GDM1 (cell line): Measurements from ENCODE around the gene HNRNPAB.
"Not testable (repeated sequence)": the region's sequence is repeated elsewhere in the genome, so short reads cannot be mapped to it uniquely, and the experiment has no call there.

Experiments used
- DNase-seq: peaks from one replicate; lab custom pipeline; 2025; lab: John Stamatoyannopoulos, UW

HNRNPAB gene

DNA sequence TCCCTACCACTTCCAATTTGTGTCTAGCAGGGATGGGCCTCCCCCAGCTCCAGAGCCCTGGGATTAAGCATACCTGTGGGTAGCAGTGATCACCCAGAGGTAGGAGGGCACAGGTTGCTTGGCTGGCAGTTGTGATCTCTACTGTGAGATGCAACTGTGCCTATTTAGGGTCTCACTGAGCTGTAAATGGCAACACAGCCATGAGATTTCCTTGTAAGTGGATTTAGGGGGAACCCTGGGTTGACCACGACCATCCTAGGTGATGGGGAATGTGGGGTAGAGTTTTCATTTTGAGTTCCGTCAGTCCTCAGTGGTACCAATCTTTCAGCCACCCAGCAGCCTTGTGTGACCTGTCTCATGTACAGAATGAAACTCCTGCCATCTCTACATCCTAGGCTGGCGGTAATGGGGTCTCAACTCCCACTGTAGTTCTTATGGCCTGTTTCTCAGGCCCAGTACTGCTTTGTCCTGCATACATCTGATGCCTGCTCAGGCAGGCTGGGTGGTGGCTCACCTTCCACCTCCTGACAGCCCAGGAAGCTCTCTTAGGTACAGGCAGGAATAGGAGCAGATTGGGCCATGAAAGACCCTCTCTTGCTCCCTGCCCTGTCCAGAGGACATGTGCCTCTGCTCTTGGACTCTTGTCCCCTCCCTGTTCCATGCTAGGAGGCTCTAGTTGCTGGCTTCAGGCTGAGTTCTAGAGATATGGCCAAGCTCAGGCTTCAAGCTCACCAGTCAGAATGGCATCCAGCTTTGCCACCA lies 8.1 kb downstream of the HNRNPAB start:
- DNase-seq: no peak

DNA sequence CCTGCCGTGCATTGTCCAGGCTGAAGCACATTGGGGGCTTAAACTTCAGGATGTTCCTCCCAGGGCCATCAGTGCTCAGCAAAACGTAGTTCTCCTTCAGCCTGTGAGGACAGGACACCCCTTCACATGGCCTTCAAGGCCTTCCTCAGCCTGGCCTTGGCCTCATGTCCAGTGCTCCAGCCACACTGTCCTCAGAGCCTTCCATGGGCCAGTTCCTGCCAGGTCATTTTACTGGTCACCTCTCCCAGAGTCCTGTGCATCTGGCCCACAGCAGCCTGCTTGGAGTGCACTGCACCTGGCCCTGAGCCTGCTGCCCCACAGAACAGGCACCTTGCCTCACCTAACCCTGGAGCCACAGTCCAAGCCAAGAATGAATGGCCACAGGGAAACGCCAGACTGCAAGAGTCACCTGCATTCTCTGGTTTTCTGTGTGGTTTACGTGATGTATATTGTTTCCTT lies 8.7 kb downstream of the HNRNPAB start:
- DNase-seq: no peak

DNA sequence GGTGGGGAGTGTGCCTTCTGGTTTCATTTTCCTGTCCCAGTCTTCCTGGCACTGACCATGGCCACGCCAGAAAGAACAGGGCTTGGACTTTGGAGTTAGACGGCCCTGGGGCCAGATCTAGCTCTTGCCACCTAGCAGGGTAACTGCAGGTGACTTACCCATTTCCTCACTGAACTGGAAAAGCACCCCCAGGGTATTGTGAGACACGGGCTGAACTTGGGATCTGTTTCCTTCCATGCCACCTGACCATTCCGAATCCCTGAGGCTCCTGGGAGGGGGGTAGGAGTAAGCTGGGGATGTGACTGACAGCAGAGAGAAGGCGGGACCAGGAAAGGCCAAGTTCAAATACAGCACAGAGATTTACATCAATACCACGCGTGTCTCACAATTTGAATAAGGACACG lies 9.4 kb downstream of the HNRNPAB start:
- no peak for DNase-seq

DNA sequence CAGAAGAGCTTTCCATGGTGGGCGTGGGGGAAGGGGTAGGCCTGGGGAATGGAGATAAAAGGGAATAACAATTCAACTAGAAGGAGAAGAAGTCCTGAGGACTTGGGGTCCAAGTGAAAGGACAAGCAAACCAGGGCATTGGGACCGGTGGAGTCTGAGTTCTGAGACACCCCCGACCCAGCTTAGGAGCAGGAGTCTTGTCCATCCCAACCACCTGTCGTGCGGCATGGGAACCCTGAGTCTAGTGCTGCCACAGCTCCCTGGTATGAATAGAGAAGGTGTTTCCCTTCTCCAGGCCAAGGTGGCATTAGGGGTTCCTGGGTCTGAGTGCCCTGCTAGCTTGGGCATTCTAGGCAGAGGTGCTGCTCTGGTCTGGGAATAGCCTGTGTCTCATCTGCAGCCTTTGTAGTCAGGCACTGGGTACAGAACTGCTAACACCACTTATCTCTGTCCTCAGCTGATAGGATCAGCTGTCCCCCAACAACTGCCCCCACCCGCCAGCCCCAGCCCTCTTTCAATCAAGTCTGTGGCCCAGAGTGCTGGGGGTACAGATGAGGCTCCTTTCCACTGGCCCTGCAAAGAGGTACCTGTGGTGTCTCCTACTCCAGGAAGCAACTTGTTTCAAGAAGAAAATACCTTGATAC lies 9.9 kb downstream of the HNRNPAB start:
- DNase-seq: no peak

DNA sequence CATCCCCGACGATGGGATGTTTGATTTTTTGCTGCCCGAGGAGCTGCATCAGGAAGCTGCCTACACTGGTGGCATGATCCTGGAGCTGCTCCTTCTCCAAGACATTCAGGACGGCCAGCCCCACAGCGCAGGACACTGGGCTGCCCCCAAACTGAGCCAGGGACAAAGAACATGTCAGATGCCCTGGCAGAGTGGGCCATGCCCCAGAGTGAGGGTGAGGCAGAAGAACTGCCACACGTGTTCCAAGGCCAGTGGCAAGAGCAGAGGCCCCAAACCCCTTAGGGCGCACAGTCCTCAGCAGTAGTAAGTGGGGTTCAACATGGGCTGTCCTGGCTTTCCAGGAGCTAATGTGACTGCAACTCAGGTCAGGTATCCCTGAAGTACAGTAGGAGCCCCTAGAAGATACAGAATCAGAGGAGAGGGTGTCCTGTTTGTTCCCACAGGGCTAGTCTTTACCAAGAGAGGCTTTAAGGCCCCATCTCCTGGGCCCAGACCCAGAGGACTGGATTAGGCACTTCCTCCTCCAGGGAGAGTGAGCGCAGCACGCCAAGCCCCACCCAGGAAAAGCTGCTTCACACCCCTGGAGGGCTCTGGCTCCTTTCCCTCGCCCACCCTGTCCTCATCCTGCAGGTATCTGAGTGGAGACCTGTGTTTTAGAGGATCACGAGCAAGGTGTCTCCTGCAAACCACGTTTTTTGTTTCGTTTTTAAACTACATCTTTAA lies 11.1 kb downstream of the HNRNPAB start:
- DNase-seq: no peak

DNA sequence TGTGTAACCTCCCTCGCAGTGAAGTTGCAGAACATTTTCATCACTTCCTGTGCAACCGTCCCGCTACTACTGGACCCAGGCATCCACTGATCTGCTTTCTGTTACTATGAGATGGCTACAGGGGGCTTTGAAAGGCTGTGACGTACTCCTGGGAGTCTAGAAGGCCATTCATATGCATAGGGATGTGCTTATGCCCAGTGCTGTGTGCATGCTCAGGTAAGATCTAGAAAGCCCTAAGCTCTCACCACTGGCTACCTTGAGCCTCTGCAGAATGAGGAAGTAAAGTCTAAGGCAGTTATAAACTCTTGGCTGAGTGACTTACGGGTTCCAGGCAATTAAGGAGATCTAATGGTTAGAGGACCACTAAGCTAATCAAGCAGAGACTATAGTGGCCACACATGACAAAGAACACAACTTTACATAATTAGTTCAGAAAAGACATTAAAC lies 11.8 kb downstream of the HNRNPAB start:
- no peak for DNase-seq

DNA sequence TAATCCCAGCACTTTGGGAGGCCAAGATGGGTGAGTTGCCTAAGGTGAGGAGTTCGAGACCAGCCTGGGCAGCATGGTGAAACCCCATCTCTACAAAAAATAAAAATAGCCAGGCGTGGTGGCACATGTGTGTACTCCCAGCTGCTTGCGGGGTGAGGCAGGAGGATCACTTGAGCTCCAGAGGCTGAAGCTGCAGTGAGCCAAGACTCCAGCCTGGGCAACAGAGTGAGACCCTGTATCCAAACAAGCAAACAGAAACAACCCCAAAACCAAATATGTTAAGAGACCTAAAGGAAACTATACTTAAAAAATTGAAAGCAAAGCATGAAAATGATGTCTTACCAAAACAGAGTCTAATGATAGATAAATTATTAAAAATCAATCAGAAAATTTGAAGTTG lies 12.4 kb downstream of the HNRNPAB start:
- no peak for DNase-seq

DNA sequence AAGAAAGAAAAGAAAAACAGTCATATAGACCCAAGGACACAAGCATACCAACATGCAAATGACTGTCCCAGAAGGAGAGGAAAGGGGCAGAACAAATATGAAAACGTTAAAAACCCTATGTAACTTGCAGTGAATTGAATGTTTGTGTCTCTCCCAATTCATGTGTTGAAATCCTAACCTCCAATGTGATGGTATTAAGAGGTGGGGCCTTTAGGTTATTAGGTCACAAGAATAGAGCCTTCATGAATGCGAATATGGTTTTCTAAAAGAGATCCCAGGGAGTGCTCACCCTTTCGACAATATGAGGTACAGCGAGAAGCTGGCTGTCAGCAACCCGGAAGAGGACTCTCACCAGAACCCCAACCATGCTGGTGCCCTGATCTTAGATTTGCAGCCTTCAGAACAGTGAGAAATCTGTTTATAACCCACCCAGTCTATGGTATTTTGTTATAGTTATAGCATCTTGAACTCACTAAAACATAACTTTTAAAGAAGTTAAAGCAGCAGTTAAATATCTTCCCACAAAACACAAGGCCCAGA lies 14.0 kb downstream of the HNRNPAB start:
- no peak for DNase-seq

DNA sequence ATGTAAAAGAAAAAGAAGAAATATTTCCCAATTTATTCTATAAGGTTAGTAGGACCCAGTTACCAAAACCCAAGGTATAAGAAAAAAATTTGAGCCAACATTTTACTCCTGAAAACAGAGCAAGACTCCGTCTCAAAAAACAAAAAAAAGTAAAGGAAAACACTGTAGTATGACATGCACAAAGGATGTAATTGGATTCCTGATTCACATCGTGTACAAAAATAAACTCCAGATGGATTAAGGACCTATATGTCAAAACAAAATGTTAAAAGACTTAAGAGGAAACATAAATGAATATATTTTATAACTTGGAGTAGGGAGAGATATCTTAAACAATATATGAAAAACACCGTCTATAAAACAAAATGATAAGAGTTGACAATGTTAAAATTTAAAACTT lies 14.5 kb downstream of the HNRNPAB start:
- DNase-seq: no peak

DNA sequence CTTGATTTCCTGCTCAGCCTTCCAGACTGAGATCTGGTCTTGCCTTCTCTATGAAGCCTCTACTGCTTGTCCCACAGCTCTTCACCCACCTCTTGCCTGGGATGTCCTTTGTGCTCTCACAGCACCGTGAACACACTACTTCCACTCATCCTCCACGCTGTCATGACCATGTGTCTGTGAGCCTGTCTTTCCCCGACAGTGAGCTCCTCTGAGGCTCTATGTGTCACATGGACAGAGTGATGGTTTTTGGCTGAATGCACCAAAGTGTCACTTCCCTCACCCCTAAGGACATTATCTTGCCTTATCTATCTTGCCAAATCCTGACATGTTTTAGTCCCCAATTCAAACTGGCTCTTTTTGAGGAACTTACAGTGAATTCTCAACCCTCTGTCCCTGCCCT lies 16.9 kb downstream of the HNRNPAB start:
- no peak for DNase-seq

DNA sequence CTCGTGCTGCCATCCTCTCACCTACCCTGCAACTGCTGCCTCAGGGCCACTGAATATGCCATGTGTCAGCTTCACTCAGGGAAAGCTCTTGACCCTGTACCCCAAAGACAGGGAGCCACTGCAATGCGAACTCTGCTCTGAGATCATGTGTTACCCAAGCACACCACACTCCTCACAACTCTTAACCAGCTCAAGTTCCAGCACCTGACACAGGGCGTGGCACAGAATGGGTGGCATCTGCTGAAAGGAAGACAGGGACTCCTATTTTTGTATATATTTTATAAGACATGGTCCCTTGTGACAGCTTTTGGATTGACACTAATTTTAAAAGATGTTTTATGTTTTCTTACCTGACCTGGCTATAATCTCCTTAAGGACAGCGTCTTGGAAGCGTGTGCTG lies 17.5 kb downstream of the HNRNPAB start:
- no peak for DNase-seq

DNA sequence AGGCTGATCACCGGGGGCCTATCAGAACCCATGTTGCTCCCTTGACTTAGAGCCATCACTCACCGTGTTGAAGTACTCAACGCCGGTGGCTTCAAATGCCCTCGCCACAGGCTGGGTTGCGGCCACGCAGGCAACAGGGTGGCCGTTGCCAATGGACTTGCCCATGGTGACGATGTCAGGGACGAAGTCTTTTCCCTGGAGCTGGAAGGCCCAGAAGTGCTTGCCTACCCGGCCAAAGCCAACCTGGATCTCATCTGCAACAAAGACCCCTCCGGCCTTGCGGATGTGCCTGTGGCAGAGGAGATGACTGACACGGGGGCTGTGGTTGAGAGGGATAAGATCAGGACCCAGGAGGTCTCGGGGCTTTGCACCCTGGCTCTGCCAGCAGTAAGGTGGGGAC lies 18.0 kb downstream of the HNRNPAB start:
- DNase-seq: no peak

DNA sequence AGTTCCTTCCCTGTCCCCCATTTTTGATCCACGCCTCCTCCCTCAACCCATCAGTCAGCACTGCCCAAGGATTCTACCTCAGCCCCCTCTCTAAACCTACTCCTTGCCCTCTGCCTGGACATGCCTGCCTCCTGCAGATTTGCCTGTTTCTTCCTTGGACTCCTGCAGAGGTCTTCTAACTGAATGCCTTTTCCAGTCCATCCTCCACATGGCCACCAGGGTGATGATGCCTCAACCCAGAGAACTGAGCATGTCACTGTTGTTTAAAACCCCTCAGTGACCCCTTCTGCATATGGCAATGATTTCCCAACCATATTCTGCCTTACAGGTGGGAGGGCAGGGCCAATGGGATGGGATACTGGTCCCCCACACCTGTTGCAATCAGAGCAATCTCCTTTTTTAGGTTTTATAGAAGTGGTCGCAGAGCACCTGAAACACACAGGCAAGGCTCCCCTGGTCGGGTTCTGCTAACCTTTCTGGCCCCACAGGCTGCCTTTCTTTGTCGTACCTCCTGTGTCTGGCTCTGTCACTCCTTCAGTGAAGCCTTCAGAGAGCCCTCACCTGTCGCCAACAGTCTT lies 19.0 kb downstream of the HNRNPAB start:
- no peak for DNase-seq

DNA sequence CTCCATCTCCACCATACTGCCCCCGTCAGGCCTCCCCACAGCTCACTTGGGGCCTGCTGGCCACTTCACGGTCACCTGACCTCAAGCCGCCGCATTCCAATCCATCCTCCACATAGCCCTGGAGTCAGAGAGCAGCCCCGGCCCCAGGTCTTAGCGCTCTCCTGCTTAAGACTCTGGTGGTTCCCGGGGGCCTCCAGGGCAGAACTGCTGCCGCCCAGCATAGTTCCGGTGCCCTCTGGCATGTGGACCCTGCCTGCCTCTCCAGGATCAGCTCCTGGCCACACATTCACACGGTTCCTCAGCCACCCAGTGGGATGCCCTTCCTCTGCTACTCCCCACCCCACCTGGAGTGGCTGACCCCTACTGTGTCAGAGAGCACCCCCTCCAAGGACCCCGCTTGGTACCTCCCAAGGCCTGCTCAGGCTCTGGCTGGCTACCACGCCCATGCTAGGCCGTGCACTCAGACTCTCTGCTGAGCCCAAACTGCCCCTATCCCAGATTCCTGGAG lies 19.5 kb downstream of the HNRNPAB start:
- DNase-seq: no peak

DNA sequence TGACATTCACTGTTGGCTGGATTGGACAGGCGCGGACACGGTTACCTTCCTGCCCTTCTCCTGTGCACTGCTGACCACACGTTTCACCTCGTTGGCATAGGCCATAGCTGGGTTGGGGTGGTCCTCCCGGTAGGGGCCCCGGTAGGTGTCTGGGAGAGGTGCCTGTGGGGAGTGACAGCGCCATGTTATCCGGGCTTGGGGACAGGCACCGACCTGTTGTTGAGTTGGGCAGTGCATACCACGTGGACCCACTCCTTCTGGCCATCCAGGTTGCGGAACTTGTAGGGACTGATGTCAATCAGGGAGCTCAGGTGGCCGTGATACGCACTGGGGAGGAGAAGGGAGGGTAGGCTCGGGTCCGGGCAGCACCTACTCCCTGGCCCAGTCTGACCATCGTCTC lies 20.1 kb downstream of the HNRNPAB start:
- no peak for DNase-seq

DNA sequence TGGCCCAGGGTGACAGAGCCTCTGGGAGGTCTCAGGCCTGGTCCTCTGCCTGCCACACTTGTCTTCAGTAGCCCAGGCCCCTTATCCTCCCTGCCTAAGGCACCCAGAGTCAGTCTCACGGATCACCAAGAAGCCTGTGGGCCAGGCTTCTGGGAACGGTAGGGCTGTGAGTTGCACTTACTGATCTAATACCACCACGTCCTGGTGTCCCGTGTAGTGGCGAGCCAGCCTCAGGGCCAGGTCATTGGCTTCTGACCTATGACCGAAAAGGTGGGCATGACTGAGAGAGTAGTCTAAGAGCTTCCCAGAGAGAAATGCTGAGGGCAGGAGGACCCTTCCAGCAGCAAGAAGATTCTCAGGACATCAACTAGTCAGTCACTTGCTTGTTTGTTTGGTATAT lies 20.8 kb downstream of the HNRNPAB start:
- no peak for DNase-seq

DNA sequence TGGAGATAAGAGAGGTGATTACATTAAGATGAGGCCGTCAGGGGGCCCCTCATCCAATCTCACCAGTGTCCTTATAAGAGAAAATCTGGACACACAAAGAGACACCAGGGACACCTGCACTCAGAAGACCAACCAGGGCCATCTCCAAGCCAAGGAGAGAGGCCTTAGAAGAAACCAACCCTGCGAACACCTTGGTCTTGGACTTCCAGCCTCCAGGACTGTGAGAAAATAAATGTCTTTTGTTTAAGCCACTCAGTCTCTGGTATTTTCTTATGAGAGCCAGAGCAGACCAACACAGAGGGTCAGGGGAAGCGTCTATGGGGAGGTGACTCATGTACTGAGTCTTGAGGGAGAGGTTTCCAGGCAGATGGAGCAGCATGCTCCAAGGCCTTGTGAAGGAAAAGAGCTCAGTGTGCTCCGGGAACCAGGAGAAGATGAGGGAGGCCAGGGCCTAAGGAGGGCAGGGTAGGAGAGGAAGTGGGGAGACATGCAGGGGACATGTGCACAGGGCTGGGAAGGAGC lies 22.9 kb downstream of the HNRNPAB start:
- DNase-seq: no peak

DNA sequence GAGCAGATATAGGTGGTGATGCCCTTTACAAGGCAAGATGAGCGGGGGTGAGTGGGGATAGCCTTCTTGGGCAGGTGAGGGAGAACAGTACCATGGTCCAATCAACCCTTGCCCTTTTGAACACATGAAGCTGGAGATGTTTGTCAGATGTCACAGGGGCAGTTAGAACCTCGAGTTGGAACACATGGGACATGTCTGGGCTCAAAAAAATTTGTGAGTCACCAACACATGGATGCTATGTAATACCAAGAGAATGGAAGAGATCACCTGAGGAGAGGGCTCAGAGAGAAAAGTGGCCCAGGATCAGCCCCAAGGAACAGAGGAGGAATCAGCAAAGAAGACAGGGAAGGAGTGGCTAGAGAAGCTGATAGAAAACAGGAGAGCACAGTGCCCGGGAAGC lies 23.6 kb downstream of the HNRNPAB start:
- DNase-seq: no peak

DNA sequence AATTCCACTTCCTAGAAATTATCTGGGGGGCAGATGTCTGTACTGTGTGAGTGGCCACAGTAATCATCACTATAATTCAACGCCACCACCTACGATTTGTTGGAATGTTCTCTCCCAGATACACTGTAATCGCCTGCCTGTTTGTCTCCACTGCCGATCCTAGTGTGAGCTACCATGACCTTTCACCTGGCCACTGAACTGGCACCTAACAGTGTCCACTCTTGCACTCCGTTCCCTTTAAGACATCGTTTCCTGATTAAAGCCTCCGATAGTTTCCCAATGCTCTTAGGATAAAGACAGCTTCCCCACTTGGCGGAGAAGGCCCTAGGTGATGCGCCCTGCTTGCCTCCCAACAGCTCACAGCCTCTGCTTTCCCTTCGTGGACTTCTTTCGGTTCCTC lies 24.3 kb downstream of the HNRNPAB start:
- no peak for DNase-seq

DNA sequence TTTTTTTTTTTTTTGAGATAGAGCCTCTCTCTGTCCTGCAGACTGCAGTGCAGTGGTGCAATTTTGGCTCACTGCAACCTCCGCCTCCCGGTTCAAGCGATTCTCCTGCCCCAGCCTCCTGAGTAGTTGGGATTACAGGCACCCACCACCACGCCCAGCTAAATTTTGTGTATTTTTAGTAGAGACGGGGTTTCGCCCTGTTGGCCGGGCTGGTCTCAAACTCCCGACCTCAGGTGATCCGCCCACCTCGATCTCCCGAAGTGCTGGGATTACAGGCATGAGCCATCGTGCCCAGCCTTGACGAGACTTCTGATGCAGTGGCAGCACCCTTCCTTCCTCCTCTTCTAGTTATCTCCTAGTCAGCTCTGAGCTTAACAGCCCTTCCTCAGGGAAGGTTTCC lies 24.8 kb downstream of the HNRNPAB start:
- not testable (repeated sequence) for DNase-seq

DNA sequence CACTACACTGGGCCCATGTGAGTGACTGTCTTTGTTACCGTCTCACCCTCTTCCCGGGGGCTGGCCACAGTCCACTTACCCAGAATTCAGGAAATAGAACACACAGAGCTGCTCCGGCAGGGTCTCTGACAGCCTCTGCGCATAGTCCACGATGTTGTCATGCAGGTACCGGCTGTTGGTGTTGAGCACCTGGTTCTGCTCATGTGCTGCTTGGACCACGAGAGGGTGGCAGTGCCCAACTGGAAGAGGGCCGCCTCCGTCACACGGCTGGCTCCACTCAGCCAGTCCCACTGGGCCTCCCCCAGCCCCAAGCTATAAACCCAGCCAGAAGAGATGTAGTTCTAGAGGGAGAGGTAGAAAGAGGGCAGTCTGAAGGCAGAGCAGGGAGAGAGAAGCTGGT lies 25.5 kb downstream of the HNRNPAB start:
- DNase-seq: no peak
